Left colon (tissue), 2 donors: ENCODE measurements around the gene IGHMBP2. TPM values are rescaled to one million over a fixed set of nuclear protein-coding genes. Genes with fewer than 3 reads are reported as not detected.

Experiments
- ATAC-seq: fragments of 200-7000 bp; cut with Tn5 transposase; one replicate; pipeline ENCODE4 v1.9.1; 2020; ENCODE audit warnings: mild to moderate bottlenecking, moderate library complexity
- DNase-seq, 2 donors: peaks; one replicate each; pipeline ENCODE4 v3.0.0-alpha.2; 2020
- intact Hi-C, 2 donors: fragments of 100-400 bp; cut with DNase I in 1 of 2; cut with micrococcal nuclease in 1 of 2; formaldehyde crosslinking; loops; one replicate each; pipeline versions ENCODE4 v1.11.2 to v1.14.0; 2022; cut with DNase I, micrococcal nuclease
- total RNA-seq, 2 donors: library from RNA; stranded (reverse); fragmentation: NEBNext Ultra II Directional; extraction: Animal tissue kit (Norgen Biotek cat#: 25700); gene quantifications; one replicate each; pipeline ENCODE4 v1.2.1, GENCODE V29; 2021
- donor health status: DM: no; HTN: no; CAD: no.
- donor health status: DM: yes; HTN: yes; CAD: no.

The IGHMBP2 gene
- total RNA-seq, 2 donors from 2014 or later, result 17.5 to 20.8 TPM

DNA sequence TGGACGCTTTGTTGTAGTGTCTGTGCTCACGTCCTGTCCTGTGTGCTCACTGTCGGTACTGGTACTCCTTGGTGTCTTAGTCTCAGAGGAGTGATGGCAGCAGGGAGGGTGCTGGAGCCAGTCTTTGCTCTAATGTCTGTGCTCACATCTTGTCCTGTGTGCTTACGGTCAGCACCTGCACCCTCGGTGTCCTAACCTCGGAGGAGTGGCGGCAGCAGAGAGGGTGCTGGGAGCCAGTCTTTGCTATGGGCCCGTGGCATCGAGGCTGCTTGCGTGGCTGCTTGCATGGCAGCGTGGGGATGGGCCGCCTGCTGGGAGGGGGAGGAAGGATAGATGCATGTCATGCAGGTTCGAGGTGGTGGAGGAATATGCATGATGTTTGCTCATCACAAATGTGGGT is 12.7 kb downstream of the IGHMBP2 start:
- ATAC-seq, result no peak
- DNase-seq, result no peak
- intact Hi-C loops, result loop anchor here in 1 of 2 donors (10.0 kb wide), 1 partner anchor 168 kb away; no protein-coding TSS in a partner anchor

DNA sequence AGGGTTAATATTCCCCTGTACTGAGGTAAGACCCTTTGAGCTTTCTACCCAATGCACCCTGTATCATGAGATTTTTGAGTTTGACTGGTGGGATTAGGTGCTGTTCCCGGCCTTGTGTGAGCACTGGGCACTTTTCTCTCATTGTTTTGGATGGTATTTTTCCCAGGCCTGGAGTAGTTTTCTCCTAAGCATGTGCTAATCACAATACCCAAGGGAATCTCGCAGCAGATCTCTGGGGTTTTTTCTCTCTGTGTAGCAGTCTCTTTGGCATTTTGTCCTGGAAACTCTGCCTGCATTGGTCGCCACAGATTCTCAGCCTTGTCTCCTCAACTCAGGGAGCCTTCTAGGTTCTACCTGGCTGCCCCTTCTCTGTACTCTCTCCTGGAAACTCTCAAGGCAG is 19.9 kb downstream of the IGHMBP2 start:
- no peak for ATAC-seq
- intact Hi-C loops, result no loop called here
- no peak for DNase-seq

DNA sequence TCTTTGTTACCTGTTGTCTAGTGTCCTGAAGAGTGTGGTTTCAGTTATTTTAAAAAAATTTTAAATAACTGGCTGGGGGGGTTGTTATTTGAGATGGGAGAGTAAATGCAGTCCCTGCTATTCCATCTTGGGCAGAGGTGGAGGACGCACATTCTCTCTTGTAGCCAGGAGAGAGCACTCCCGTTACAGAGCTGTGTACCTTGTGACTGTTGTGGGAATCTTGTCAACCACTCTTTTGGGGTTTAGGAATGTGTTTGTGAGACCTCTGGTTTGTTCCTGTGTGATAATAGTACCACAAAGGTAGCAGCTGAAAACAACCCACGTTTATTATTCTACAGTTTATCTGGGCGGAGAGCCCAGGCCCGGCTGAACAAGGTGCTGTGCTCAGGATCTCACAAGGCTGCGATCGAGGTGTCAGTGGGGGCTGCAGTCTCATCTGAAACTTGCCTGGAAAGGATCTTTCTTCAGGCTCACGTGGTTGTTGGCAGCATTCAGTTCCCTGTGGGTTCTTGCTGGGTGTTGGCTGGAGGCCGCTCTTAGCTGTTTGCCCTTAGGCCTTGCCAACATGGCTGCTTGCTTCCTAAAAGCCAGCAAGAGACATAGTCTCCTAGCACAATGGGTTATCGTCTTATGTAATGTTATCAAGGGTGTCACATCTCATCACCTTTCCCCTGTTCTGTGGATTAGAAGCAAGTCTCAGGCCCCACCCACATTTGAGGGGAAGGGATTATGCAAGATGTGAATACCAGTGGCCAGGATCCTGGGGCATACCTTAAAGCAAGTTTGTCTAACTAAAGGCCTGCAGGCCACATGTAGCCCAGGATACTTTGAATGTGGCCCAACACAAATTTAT is 20.6 kb downstream of the IGHMBP2 start:
- intact Hi-C loops, result no loop called here
- no peak for DNase-seq
- ATAC-seq, result no peak

DNA sequence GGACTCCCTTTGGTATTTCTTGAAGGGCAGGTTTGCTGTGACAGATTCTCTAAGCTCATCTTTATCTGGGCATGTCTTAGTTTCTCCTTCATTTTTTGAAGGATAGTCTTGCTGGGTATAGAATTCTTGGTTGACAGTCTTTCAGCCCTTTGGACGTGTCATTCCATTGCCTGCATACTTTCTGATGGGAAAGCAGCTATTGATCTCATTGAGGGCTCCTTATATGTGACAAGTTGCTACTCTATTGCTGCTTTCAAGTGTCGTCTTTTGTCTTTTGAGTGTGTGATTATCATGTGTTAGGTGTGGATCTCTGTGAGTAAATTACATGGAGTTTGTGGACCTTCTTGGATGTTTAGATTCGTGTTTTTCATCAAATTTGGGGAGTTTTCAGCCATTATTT is 21.9 kb downstream of the IGHMBP2 start:
- intact Hi-C loops, result no loop called here

DNA sequence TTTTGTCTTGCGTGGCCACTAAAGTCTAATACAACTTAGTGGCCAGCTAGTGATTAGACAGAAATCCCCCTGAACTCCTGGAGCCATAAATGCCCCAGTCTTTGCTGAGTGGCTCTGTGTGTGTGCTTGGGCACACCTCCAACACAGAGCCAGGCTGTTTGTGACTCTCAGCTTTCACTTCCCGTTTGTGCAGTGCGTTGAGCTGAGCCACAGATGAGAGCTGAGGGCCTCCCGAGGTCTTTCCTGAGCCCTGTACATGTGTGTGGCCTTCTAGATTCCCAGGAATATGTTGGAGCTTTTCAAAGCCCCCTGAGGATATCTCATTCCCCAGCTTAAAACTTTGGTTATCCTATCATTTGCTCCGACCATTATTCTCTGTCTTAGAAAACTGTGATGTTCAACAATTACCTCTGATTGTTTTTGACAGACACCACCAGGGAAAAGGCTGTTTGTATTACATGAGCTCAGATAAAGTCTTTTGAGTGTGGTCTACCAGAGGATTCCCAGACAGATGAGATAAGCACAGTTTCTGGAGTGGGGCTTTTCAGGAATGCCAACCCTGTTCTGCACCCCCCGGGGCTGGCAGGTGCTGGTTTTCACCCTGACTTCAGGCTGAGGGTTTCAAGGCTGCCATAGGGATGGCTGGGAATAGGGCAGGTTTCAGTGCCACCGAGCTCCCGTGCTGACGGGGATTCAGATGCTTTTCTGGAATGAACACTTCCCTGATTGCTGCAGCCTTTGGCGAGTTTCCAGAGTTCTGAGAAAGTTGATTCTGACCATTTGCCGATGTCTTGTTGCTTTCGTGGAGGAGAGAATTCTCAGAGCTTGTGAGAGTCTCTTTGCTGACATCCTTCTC is 23.8 kb downstream of the IGHMBP2 start:
- DNase-seq, result no peak
- ATAC-seq, result no peak
- intact Hi-C loops, result no loop called here

More for the DNA sequence above, 21.9 kb downstream of the IGHMBP2 start:
- no peak for ATAC-seq
- DNase-seq, result no peak

DNA sequence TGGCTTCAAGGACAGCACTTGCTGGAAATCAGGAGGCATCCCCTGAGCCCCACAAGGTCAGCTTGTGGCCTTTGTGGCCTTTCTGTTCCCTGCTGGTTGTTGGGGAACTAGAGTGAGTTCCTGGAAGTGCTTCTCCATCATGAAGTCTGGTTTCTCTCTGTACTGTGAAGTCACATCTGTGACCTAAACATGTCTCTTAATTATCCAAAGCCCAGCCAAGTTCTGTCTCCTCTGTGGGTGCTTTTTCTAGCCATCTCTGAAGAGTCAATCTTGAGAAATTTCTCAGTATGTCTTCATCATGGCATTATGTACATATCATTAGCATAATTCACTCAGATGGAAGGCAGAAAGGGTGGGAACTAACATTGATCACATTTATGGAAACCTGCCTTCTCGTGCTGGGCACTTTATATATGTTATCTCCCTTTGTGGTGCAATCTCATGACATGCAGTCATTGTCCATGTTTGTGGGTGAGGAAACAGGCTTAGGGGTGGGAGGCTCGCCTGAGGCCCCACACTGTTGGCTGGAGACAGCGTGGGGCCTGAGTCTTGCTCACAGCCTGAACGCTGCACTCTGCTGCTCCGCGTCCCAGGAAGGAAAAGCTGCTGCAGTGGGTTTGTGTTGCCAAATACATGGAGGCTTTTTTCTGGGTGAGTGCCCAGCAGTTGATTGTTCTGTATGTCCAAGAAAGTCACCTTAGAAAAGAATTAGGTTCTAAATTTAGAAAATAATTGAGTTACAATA is 24.6 kb downstream of the IGHMBP2 start:
- DNase-seq, result no peak
- no peak for ATAC-seq
- intact Hi-C loops, result no loop called here

DNA sequence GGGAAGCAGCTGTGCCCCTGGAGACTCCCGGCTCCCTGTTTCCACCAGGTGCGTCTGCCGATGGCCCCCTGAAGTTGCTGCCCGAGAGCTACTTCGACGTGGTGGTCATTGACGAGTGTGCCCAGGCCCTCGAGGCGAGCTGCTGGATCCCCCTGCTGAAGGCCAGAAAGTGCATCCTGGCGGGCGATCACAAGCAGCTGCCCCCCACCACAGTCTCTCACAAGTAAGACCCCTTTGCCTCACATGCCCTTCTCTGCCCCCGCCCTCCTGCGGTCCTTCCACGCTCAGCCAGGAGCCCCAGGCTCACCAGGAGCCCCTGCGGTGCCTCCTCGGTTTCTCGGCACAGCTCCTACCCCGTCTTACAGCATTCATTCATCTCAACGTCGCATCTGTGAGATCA is 25.4 kb downstream of the IGHMBP2 start:
- intact Hi-C loops, result no loop called here

DNA sequence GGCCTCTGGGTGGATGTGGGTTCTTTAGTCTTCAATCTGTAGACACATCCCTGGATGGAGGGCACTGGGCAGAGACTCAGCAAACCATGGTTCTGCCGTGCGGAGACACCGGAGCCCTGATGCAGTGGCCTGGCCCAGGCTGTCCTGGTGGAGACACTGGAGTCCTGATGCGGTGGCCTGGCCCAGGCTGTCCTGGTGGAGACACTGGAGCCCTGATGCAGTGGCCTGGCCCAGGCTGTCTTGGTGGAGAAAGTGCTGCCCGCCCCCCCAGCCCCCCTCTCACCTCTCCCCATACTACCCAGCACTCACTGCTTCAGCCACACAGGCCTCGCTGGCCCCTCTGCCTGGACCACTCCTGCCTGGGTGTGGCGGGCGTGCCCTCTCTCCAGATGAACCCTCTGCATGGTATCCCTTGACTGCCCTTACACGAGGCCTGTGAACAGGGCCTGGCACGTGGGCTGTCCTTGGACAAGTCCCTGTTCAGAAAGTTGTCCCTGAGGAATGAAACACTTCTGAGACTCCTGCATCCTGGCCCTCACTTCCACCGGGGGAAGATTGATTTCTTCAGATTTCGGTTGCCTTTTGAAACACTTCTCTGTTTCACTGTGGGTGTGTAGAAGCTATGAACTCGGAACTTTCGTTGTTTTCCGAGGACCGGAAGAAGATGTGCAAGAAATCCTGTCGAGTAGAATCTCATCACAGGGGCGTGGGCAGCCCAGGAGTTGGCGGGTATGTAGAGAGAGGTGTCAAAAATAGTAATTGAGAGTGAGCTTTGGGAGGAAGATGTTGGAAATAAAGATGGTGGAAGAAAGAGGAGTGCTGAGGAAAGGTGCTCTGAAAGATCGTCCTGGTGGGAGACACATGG is 26.2 kb downstream of the IGHMBP2 start:
- intact Hi-C loops, result no loop called here
- ATAC-seq (no peak), DNase-seq (no peak)

More for the DNA sequence above, 25.4 kb downstream of the IGHMBP2 start:
- DNase-seq, result no peak
- ATAC-seq, result no peak

DNA sequence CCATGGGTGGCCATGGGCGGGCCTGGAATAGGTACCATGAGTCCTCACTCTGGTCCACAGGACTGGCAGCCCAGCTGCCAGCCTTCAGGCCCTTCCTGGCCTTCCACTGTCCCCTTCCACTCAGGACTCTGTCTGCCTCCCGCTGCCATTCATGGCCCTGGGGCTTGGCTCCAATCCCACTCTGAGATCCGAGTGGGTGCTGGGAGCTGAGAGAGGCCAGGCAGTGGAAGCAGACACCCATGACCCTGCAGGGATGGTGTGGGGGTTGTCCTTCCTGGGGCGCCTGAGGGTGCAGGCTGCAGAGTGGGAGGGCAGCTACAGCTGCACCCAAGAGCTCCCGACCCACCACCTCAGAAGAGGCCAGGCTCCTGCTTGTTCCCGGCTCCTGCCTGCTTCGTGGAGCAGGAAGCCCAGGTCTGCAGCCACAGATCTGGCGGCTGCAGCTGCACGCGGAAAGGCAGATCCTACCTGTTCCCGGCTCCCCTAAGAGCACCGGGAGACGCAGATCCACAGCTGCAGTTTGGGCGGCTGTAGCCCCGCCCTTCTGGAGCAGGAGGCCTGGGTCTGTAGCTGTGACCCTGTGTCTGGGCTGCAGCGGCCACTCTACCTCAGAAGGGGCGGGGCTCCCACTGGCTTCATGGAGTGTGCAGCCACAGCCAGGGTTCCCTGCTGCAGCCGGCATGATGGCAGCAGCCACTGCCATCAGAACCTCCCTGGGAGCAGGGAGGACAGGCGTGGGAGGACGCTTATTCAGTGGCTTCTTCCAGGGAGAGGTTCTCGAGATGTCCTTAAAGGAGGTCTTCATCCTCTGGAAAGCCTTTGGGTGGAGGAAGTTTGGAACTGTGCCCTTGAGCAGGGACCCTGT is 27.5 kb downstream of the IGHMBP2 start:
- intact Hi-C loops, result no loop called here
- no peak for ATAC-seq
- no peak for DNase-seq

DNA sequence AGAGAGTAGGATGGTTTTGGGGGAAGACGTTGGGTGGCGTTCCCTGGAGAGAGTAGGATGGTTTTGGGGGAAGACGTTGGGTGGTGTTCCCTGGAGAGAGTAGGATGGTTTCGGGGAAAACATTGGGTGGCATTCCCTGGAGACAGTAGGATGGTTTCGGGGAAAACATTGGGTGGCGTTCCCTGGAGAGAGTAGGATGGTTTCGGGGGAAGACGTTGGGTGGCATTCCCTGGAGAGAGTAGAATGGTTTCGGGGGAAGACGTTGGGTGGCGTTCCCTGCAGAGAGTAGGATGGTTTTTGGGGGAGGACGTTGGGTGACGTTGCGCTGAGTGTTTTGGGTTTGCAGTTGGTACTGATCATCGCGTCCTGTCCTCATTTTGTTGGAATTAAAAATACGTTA is 28.2 kb downstream of the IGHMBP2 start:
- DNase-seq, result no peak
- ATAC-seq, result no peak
- intact Hi-C loops, result no loop called here

DNA sequence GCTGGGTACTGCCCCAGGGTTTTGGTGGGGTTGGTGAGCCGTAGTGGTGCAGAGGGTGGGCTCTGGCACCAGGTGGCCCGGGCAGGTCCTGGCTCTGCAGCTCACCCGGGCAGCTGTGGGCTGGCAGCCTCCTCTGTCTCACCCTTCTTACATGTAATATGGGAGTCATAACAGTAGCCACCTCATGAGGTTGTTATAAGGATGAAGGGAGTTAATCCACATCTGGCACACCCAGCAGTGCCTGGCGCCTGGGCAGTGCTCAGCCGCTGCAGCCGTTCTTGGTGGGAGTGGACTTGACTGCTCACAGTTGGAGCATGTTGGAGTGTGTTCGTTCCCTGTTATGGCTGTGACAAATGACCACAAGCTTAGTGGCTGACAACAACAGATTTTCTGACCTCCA is 28.7 kb downstream of the IGHMBP2 start:
- no peak for DNase-seq
- ATAC-seq, result no peak

DNA sequence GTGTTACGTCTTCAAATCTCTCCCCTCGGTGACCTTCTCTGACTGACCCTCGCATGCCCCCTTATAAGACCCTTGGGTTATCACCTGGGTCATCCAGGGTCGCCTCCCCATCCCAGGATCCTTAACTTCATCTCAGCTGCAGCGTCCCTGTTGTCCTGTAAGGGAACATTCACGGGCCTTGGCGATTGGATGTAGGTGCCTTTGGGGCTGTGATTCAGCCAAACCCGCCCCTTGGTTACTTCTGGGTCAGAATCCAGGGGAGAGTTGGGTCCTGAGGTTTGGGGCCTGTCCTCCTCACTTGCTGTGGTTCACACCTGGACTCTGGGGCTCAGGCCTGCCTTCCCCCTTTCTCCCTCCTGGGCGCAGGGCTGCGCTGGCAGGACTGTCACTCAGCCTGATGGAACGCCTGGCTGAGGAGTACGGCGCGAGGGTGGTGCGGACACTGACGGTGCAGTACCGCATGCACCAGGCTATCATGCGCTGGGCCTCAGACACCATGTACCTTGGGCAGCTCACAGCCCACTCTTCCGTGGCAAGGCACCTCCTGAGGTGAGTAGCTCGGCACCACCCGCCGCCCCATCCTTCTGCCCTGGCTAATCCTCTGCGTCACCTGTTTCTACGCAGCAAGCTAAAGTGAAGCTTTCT is 29.4 kb downstream of the IGHMBP2 start:
- no peak for ATAC-seq
- DNase-seq, result no peak

More for the DNA sequence above, 28.7 kb downstream of the IGHMBP2 start:
- intact Hi-C loops, result no loop called here

DNA sequence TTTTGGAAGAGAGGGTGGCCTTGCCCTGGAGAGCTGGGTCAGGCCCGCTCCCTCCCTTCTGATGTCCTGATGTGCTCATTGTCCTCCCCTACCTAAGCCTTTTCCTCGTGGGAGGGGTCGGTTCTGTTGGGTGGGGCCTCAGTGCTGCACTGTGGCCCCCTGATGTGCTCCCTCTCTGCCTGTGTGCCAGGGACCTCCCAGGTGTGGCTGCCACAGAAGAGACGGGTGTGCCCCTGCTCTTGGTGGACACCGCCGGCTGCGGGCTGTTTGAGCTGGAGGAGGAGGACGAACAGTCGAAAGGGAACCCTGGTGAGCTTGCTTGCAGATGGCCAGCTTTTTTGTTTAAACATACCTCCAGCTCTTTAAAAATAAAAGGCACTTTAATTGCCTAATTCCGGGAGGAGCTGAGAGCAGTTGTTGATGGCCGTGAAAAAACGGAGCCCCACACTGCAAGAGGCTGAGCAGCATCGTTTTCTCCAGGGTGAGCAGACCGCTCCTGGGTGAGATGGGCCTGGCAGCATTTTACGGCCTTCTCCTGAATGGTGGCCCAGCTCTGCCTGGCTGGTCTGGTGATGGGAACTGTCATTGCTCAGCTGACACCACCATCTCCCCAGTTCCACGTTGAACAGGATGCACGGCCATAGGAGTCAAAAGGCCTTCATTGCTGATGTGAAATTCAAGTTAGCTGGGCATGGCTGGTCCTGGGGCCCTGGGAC is 30.1 kb downstream of the IGHMBP2 start:
- intact Hi-C loops, result no loop called here
- ATAC-seq (no peak), DNase-seq (no peak)

More for the DNA sequence above, 29.4 kb downstream of the IGHMBP2 start:
- intact Hi-C loops, result no loop called here

DNA sequence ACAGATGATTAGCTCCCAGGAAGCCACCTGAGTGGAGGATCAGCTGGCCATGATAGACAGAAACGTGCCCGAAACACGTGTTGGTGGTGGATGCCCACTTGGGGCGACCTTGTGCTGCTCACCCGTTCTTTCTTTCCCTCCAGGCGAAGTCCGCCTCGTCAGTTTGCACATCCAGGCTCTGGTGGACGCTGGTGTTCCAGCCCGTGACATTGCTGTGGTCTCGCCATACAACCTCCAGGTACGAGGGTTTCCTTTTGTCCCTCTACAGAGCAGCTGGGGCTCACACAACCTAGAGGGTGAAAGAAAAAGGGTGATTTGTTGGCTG is 30.6 kb downstream of the IGHMBP2 start:
- DNase-seq (no peak), ATAC-seq (no peak)
- intact Hi-C loops, result no loop called here

DNA sequence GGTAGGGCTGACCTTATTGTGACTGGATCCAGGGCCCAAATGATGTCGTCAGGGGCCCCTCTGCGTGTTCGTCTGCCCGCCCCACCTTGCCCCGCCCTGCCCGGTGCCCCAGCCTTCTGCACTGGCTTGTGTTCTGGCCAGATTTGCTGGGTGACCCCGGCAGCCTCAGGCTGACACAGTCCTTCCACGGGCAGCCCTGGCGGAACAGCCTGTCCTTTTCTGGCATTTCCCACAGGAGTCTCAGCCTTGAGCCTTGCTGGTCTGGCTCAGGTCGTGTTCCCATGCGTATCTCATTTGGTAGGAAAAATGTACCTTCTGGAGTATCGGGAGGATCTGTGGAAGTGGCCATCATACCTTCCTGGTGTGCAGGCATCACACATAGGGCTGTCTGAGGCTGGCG is 31.0 kb downstream of the IGHMBP2 start:
- intact Hi-C loops, result no loop called here
- DNase-seq, result no peak
- no peak for ATAC-seq

DNA sequence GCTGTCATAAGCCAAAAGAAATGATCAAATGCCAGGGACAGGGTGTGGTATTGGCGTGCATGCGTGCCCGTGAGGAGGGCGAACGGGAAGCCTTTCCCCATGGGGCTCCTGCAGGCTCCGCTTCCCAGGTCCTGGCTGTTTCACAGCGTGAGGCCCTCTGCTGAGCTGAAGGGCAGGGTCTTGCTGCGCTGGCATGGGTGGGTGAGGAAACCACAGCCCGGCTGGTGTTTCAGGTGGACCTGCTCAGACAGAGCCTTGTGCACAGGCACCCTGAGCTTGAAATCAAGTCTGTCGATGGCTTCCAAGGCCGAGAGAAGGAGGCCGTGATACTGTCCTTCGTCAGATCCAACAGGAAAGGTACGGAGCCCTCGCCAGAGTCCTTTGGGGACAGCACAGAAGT is 31.4 kb downstream of the IGHMBP2 start:
- no peak for ATAC-seq
- intact Hi-C loops, result no loop called here
- no peak for DNase-seq
